B cell (primary cell): ENCODE measurements around the gene ZNF189. TPM values are rescaled to one million over a fixed set of nuclear protein-coding genes. Genes with fewer than 3 reads are reported as not detected.

ENCODE experiments used
- ATAC-seq: fragments of 200-7000 bp; cut with Tn5 transposase; one replicate; pipeline ENCODE4 v1.10.0; 2021; ENCODE audit warnings: low read depth, mild to moderate bottlenecking, moderate number of reproducible peaks, moderate library complexity
- CTCF ChIA-PET: fragments of 350-600 bp; sonication (Branson Sonifier 250); formaldehyde crosslinking; loops from one replicate; lab custom pipeline; 2021; ENCODE audit warnings: antibody characterized with exemption, inconsistent platforms; lab: Charles Lee
- POLR2A ChIA-PET: fragments of 350-600 bp; sonication (Branson Sonifier 250); formaldehyde crosslinking; loops from one replicate; lab custom pipeline; 2021; ENCODE audit warnings: antibody characterized with exemption; lab: Charles Lee
- DNase-seq: peaks from one replicate; pipeline ENCODE4 v3.0.0; 2013
- H2AFZ ChIP-seq: 2 replicates; pipeline ENCODE4 v1.6.1; 2012; ENCODE audit warnings: mild to moderate bottlenecking, low read depth, low read length; ENCODE audit not compliant: insufficient read depth, poor library complexity, severe bottlenecking
- H3K27ac ChIP-seq, 2 donors: 1 replicate in 1 of 2; 2 replicates in 1 of 2; pipeline ENCODE4 v1.5.1; 2012 to 2013; ENCODE audit warnings: low read length in 2 of 2, mild to moderate bottlenecking in 2 of 2, moderate library complexity in 1 of 2
- H3K27me3 ChIP-seq, 4 experiments: fragments of 200-600 bp in 1 of 4; sonication (generic) in 1 of 4; replicated peaks in 1 of 4; 1 replicate in 2 of 4; 2 replicates in 2 of 4; pipeline versions ENCODE4 v1.6.1 to v1.7.0; 2013 to 2016; ENCODE audit warnings: low read length in 3 of 4, mild to moderate bottlenecking in 2 of 4, mixed read lengths in 1 of 4, moderate library complexity in 1 of 4; ENCODE audit not compliant: insufficient read depth in 4 of 4, control insufficient read depth in 3 of 4; ENCODE audit errors: control extremely low read depth in 1 of 4
- H3K36me3 ChIP-seq, 2 experiments: replicated peaks in 1 of 2; 1 replicate in 1 of 2; 2 replicates in 1 of 2; pipeline versions ENCODE4 v1.6.1 to v1.7.1; 2013; ENCODE audit warnings: low read length in 1 of 2; ENCODE audit not compliant: insufficient read depth in 2 of 2, control insufficient read depth in 1 of 2; ENCODE audit errors: control extremely low read depth in 1 of 2, extremely low read depth in 1 of 2
- H3K4me1 ChIP-seq, 2 donors: fragments of 200-600 bp in 1 of 2; sonication (generic) in 1 of 2; 1 replicate in 1 of 2; 2 replicates in 1 of 2; pipeline versions ENCODE4 v1.5.1 to v1.6.1; 2013 to 2017; ENCODE audit warnings: low read length in 2 of 2; ENCODE audit not compliant: control insufficient read depth in 2 of 2, insufficient read depth in 2 of 2
- H3K4me2 ChIP-seq: replicated peaks from 2 replicates; pipeline ENCODE3; 2012; ENCODE audit warnings: mild to moderate bottlenecking, low read depth, low read length; ENCODE audit not compliant: poor library complexity, severe bottlenecking
- H3K4me3 ChIP-seq, 5 experiments: fragments of 200-600 bp in 1 of 5; sonication (generic) in 1 of 5; 1 replicate in 3 of 5; 2 replicates in 2 of 5; pipeline versions ENCODE4 v1.5.1 to v1.7.0; 2011 to 2016; ENCODE audit warnings: low read length in 4 of 5, mild to moderate bottlenecking in 4 of 5, low read depth in 2 of 5, control low read depth in 1 of 5, moderate library complexity in 1 of 5; ENCODE audit not compliant: insufficient read depth in 1 of 5; ENCODE audit errors: control extremely low read depth in 1 of 5, extremely low read depth in 1 of 5
- H3K79me2 ChIP-seq: fragments of 200-600 bp; sonication (generic); one replicate; pipeline ENCODE4 v1.6.0; 2016; ENCODE audit warnings: low read length; ENCODE audit not compliant: control insufficient read depth, insufficient read depth
- H3K9ac ChIP-seq: fragments of 200-600 bp; sonication (generic); 2 replicates; pipeline ENCODE4 v1.6.1; 2017; ENCODE audit warnings: mild to moderate bottlenecking, low read length, moderate library complexity
- H3K9me3 ChIP-seq, 3 donors: one replicate each; pipeline versions ENCODE4 v1.6.1 to v1.7.1; 2013; ENCODE audit warnings: low read length in 2 of 3; ENCODE audit not compliant: control insufficient read depth in 2 of 3, insufficient read depth in 1 of 3; ENCODE audit errors: control extremely low read depth in 1 of 3
- H4K20me1 ChIP-seq: 2 replicates; pipeline ENCODE4 v1.6.0; 2012; ENCODE audit warnings: mild to moderate bottlenecking, low read length; ENCODE audit not compliant: insufficient read depth, control insufficient read depth, poor library complexity, severe bottlenecking
- H3K27ac Mint-ChIP-seq: one replicate; pipeline ENCODE4 v1.8.0; 2021; ENCODE audit warnings: mixed read lengths
- H3K27me3 Mint-ChIP-seq: one replicate; pipeline ENCODE4 v1.8.0; 2021; ENCODE audit warnings: mixed read lengths
- H3K4me1 Mint-ChIP-seq: one replicate; pipeline ENCODE4 v1.8.0; 2021; ENCODE audit warnings: mixed read lengths
- H3K4me3 Mint-ChIP-seq: one replicate; pipeline ENCODE4 v1.8.0; 2021; ENCODE audit warnings: mixed read lengths
- H3K9me3 Mint-ChIP-seq: one replicate; pipeline ENCODE4 v1.8.0; 2022; ENCODE audit warnings: mixed read lengths; ENCODE audit not compliant: insufficient read depth
- CTCF ChIP-seq: fragments of 200-600 bp; IDR thresholded peaks from one replicate; pipeline ENCODE4 v1.8.0; 2022; ENCODE audit warnings: antibody characterized with exemption, mild to moderate bottlenecking
- EZH2 ChIP-seq: IDR thresholded peaks from 2 replicates; pipeline ENCODE4 v1.6.1; 2012; ENCODE audit warnings: borderline replicate concordance, low read depth, mild to moderate bottlenecking, moderate library complexity, low read length; ENCODE audit not compliant: insufficient read depth, poor library complexity, severe bottlenecking
- WGBS: methylation state at CpG from one replicate; pipeline ENCODE4 v1.1.5; 2013; ENCODE audit warnings: missing lambda C conversion rate; ENCODE audit not compliant: insufficient coverage; 5-methylcytosine and 5-hydroxymethylcytosine counted together
- intact Hi-C: fragments of 100-400 bp; cut with micrococcal nuclease; formaldehyde crosslinking; loops from one replicate; pipeline ENCODE4 v1.10.0; 2022
- polyA plus RNA-seq: library from polyadenylated mRNA; depleted of rRNA; stranded (reverse); fragments of >200 nt; gene quantifications from 2 replicates; pipeline ENCODE4 v1.2.3, GENCODE V29; 2012
- total RNA-seq, 2 donors: library from RNA; stranded (reverse); fragments of 120-200 nt in 1 of 2; gene quantifications; 1 replicate in 1 of 2; 2 replicates in 1 of 2; pipeline versions ENCODE4 v1.2.3 to v1.2.4, GENCODE V29; 2013 to 2022

Gene ZNF189
- total and polyA plus RNA-seq, 2 donors (not counting 1 experiment from before 2014, with no cell fraction given) = 4.0 to 25.7 TPM

DNA sequence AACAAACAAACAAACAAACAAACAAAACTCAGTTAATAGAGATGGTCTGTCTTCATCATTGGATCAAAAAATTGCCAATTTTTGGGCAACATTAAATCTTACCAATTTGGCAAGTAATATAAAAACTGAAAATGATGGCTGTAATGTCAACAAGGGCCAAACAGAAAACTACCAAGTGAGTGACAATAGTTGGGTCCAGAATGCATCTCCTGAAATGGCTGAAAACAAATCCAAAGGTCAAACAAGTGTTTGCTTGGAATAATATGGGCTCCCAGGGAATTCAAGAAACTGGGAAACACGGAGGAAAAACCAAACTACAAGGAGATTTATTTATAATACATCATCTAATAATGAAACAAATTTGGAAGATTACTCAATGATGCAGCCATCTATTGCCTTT is 39.0 kb upstream of the ZNF189 start:
- intact Hi-C loops = no loop called here
- no CpG with 5 or more reads among the region's 1 CpG for WGBS
- POLR2A ChIA-PET = no interaction called here

DNA sequence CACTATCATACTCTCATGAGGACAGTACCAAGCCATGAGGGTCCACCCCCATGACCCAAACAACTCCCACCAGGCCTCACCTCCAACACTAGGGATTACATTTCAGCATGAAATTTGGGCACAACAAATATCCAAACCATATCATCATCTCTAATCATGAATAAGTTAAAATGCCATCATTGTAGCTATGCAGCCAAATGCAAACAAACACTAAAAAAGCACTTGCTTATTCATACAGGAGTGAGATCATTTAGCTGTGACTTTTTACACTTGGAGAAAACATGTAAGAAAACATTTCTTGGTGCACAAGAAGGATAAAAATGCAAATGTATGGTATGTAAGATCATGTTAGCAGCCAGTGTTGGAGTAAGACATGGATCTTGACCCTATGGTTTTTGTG is 38.0 kb upstream of the ZNF189 start:
- no peak for DNase-seq
- Mint-ChIP-seq H3K4me3 (no peak overlapping the region), H3K27ac (no peak overlapping the region), H3K27me3 (peaks cover 11% of the 10 kb centered on the region), H3K4me1 (no peaks in the 10 kb centered on the region), H3K9me3 (no peaks in the 10 kb centered on the region)
- Histone ChIP-seq H4K20me1 (no peaks in the 10 kb centered on the region), H2AFZ (no peak overlapping the region), H3K4me2 (no peak overlapping the region), H3K4me1 (no peaks in the 10 kb centered on the region), H3K9ac (no peak overlapping the region), H3K27me3 (peaks cover 0 to 4% (median 0%) of the 10 kb centered on the region in 4 experiments), H3K79me2 (no peaks in the 10 kb centered on the region), H3K27ac (no peak overlapping the region), H3K4me3 (no peak overlapping the region), H3K36me3 (no peaks in the 10 kb centered on the region), H3K9me3 (peaks cover 0 to 2% (median 0%) of the 10 kb centered on the region in 3 donors)
- ATAC-seq = no peak
- TF ChIP-seq CTCF = no peak
- no peak for TF ChIP-seq EZH2
- ChIA-PET POLR2A (no interaction called here), CTCF (no interaction called here)
- intact Hi-C loops = no loop called here

More for the DNA sequence above, 39.0 kb upstream of the ZNF189 start:
- no peak for TF ChIP-seq EZH2
- no peak for TF ChIP-seq CTCF
- no peak overlapping the region for H3K9ac ChIP-seq
- no peaks in the 10 kb centered on the region for H3K9me3 Mint-ChIP-seq
- no peak overlapping the region for H3K27ac ChIP-seq
- H3K4me2 ChIP-seq = no peak overlapping the region
- H3K4me3 Mint-ChIP-seq = no peak overlapping the region
- H2AFZ ChIP-seq = no peak overlapping the region
- H3K79me2 ChIP-seq = no peaks in the 10 kb centered on the region
- ATAC-seq (no peak), DNase-seq (no peak)
- peaks cover 0 to 4% (median 0%) of the 10 kb centered on the region in 4 experiments for H3K27me3 ChIP-seq
- H3K27me3 Mint-ChIP-seq = peaks cover 11% of the 10 kb centered on the region
- no peak overlapping the region for H3K4me3 ChIP-seq
- no peaks in the 10 kb centered on the region for H3K4me1 Mint-ChIP-seq
- no peaks in the 10 kb centered on the region for H3K4me1 ChIP-seq
- CTCF ChIA-PET = no interaction called here
- no peaks in the 10 kb centered on the region for H4K20me1 ChIP-seq
- H3K36me3 ChIP-seq = no peaks in the 10 kb centered on the region
- H3K9me3 ChIP-seq = peaks cover 0 to 2% (median 0%) of the 10 kb centered on the region in 3 donors
- H3K27ac Mint-ChIP-seq = no peak overlapping the region
